GM13977 (cell line): Measurements from ENCODE around the gene ZNF705A.
"Not testable (repeated sequence)": the region's sequence is repeated elsewhere in the genome, so short reads cannot be mapped to it uniquely, and the experiment has no call there.

ENCODE experiments used
- DNase-seq: peaks from one replicate; pipeline ENCODE4 v3.0.0; 2012; ENCODE audit warnings: low spot score
- in situ Hi-C: fragments of 300-500 bp; cut with MboI; formaldehyde crosslinking; loops from one replicate; pipeline ENCODE4 v1.12.0; 2022; ENCODE audit warnings: low sequenced_read_pairs, low pct_unique_long_range_greater_than_20kb, mixed read lengths, inconsistent platforms; ENCODE audit not compliant: unreplicated experiment
- TF ChIP-seq, protein P1 (sequence below): IDR thresholded peaks from 2 replicates; pipeline ENCODE4 v1.5.1; 2012; ENCODE audit warnings: mild to moderate bottlenecking, control low read depth; ENCODE audit not compliant: insufficient read depth; ENCODE audit errors: extremely low read depth, missing control alignments

Gene ZNF705A

DNA sequence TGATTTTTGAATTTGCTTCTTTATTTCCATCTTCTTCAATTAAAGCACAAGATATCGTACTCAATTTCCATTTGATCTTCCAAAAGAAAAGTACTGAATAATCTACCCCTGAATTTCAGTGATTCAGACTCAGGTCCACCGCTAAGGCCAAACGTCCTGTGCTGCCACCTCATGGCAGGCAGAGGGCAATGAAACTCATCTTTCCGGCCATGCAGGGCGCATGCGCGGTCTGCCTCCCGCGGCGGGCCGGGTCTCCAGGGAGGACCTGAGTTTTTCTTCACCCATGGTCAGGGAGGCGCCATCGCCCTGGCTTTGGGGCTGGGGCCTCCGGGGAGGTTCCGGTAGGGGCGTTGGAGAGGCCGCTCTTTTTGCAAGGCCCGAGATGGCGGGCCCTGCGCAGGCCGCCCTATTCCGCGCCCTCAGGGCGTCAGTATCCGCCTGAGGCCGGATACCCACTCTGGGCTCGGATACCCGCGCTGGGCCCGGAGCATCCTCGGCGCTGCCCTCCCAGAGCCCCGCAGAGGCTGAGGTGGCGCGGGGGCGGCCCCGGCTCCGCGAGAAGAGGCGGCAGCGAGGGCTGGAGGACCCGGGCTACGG is 23.3 kb downstream of the ZNF705A start:
- peak; percentile 79 for DNase-seq
- in situ Hi-C loops = not testable (repeated sequence)
- TF ChIP-seq, protein P1, sequence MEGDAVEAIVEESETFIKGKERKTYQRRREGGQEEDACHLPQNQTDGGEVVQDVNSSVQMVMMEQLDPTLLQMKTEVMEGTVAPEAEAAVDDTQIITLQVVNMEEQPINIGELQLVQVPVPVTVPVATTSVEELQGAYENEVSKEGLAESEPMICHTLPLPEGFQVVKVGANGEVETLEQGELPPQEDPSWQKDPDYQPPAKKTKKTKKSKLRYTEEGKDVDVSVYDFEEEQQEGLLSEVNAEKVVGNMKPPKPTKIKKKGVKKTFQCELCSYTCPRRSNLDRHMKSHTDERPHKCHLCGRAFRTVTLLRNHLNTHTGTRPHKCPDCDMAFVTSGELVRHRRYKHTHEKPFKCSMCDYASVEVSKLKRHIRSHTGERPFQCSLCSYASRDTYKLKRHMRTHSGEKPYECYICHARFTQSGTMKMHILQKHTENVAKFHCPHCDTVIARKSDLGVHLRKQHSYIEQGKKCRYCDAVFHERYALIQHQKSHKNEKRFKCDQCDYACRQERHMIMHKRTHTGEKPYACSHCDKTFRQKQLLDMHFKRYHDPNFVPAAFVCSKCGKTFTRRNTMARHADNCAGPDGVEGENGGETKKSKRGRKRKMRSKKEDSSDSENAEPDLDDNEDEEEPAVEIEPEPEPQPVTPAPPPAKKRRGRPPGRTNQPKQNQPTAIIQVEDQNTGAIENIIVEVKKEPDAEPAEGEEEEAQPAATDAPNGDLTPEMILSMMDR = peak; percentile 73

DNA sequence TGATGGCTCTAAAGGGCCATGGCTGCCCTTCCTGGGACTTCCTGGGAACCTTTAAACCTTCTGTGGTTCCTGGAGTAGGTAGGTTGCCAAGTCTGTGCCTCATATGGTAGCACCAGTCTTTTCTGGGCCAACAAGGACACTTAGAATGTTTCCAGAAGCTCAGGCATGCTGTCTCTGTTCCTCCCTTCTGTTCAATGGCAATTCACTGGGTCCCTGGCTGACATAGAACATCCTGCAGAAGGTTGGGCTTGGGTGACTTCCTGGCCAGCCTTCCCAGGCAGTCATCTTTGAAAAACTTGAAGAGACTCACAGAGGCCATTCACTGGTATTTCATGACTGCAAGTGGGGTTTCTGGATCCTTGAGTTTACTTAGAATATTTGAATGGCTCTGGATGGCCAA is 24.5 kb downstream of the ZNF705A start:
- DNase-seq, in situ Hi-C loops: not testable (repeated sequence)

DNA sequence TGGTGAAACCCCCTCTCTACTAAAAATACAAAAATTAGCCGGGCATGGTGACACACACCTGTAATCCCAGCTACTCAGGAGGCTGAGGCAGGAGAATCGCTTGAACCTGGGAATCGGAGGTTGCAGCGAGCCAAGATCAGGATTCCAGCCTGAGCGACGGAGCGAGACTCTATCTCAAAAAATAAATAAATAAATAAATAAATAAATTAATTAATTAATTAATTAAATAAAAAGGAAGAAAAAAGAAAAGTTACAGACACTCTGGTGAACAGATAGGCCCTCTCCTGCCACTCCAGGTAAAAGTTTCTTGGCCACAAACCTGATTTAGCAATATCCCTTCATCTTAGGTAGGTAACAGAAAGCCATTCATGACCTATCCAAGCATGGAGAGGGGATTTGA is 26.1 kb downstream of the ZNF705A start:
- not testable (repeated sequence) for DNase-seq

DNA sequence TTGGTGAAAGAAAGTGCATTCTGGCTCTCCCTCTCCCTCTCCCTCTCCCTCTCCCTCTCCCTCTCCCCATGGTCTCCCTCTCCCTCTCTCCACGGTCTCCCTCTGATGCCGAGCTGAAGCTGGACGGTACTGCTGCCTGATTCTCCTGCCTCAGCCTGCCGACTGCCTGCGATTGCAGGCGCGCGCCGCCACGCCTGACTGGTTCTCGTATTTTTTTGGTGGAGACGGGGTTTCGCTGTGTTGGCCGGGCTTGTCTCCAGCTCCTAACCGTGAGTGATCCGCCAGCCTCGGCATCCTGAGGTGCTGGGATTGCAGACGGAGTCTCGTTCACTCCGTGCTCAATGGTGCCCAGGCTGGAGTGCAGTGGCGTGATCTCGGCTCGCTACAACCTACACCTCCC is 26.5 kb downstream of the ZNF705A start:
- in situ Hi-C loops, DNase-seq: not testable (repeated sequence)

More for the DNA sequence above, 26.1 kb downstream of the ZNF705A start:
- in situ Hi-C loops = not testable (repeated sequence)

DNA sequence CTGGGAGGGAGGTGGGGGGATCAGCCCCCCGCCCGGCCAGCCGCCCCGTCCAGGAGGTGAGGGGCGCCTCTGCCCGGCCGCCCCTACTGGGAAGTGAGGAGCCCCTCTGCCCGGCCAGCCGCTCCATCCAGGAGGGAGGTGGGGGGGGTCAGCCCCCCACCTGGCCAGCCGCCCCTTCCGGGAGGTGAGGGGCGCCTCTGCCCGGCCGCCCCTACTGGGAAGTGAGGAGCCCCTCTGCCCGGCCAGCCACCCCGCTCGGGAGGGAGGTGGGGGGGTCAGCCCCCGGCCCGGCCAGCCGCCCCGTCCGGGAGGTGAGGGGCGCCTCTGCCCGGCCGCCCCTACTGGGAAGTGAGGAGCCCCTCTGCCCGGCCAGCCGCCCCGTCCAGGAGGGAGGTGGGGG is 27.4 kb downstream of the ZNF705A start:
- in situ Hi-C loops, DNase-seq: not testable (repeated sequence)

DNA sequence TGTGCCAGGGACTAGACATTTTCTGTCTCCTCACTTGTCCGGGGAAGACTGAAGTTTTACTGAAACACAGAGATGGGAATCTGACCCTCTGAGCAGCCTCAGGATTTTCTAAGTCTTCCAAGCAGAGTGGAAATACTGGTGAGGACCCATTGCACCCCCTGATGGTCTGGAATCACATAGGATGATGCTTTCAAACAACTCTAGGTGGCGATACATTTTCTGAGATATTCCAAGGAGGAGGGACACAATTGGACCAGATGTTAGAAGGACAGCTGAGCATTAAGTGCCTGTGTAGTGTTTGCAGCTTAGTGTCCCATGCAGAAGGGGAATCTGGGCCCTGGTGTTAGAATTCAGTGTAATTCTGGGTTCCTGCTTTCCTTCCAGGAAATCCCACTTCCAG is 31.3 kb downstream of the ZNF705A start:
- DNase-seq, in situ Hi-C loops: not testable (repeated sequence)

DNA sequence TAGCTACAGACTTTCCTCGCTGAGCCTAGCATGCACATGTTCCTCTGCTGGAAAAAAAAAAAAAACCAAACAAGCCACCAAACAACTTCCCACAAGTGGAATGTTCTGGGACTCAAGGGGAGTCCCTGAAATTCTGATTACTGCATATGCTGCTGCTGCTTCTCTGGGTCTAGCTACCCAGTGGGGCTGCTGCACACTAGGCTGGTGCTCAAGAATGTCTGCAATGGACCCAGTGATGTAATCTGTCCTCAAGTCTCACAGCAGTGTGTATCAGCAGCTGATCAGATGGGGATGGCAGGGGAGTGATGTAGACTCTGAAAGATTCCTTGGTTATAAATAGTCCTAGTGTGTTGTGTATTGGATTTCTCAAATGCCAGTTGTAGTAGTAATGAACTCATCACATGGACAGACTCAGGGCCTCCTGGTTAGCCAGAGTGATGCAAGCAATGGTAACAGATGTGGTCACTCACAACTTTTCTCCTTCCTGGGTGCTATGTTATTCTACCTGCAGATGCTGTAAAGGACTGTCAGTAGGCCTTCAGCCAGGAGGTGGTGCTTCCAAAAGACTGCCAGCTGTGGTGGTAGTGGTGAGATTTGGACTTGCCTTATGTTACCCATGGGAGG is 41.0 kb downstream of the ZNF705A start:
- DNase-seq, in situ Hi-C loops: not testable (repeated sequence)

DNA sequence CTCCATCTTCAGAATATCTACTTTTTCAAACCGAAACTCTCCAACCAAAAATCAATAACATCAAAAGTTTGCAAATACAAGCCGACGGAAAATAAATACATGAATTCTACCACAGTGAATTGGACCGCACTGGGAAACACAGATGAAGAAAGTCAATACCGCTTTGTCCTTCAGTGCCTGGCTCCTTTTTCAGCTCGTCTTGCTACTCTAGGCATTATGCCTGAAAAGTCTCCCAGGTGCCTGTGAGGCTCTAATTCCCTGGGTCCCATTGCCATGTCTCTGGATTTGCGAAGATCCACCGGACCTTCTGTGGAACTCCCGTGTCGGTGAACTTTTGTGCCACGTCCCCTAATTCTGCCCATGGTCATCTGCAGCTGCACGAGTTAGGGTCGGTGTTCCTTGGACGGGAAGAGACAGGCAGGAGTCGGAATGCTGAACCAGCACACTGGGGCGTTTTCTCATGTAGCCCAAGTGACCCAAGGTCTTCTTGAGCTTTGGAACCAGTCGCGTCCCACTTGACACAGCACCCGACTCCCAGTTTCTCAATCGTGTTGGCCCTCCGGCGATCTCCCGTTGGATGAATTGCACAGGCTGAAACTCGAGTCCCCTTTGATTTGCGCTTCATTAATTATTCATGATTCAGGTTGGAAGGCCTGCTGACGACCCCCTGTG is 62.0 kb downstream of the ZNF705A start:
- in situ Hi-C loops, DNase-seq: not testable (repeated sequence)

DNA sequence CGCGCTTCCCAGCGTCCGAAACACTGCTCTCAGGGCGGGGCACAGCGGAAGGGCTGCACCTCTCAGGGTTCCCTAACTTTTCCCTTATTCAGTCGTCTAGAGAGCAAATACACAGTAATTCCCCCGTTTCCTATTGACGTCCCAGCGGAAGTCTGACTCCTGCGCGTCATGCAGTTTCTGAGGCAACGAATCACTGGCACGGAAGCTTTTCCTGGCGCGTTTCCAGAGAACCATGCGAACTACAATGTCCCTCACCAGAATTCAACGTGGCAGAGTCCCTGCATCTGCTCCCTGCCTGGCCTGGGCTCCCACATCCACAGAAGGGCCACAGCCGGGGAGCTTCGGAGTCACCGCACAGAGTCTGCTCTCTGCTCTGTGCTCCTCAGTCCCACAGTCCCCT is 64.6 kb downstream of the ZNF705A start:
- in situ Hi-C loops = not testable (repeated sequence)

DNA sequence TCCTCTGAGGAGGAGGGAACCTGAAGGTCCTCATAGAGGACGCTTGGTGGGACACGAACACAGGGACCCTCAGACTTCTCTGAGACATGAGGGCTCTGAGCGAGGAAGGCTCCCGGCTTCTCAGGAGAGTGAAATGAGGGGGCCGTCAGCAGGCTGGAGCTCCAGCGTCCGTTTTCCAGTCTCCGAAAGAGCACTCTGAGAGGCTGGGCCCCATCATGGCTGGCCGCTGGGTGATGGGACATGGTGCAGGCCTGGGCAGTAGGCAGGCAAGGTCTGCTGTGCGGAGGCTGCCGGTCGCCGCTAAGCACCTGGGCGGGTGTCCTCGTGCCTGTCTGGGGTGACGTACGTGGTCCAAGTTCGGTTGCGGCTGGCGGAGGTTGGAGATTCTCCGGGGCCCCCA is 65.0 kb downstream of the ZNF705A start:
- in situ Hi-C loops, DNase-seq: not testable (repeated sequence)

More for the DNA sequence above, 64.6 kb downstream of the ZNF705A start:
- DNase-seq = not testable (repeated sequence)

DNA sequence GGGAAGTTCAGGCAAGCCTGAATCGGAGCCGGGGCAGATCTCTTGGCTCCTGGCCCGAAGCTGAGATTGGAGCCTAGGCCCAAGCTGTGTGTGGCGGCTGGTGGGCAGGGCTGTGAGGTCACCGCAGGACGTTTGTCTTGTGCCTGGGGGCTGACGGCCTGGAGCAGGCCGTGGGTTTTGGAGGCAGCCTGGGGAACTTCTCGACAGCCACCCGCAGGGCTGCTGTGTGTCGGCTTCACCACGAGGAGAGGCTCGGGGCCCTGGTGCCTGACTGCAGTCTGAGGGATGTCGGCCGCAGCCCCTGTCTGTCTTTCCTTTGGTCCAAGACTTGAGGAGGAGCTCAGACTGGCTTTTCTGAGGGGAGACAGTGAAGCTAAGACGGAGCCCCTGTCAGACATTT is 65.5 kb downstream of the ZNF705A start:
- DNase-seq, in situ Hi-C loops: not testable (repeated sequence)

DNA sequence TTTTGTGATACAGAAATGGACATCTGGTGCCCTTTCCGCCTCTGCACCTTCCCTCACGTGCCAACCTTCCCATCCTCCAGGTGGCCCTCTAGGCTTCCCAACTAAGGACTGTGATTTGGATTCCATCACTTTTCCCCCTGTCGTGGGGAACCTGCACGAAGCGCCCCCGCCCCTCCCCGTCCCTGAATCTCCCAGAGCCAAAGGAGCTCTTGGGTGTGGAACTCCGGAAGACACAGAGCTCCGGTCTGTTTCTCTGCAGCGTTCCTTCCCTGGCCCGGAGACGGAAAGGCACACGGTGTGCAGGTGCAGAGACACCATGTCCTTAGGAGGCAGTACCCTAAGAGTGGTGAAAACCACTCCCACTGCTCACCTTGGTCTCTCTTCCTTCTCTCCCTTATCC is 66.8 kb downstream of the ZNF705A start:
- DNase-seq, in situ Hi-C loops: not testable (repeated sequence)

DNA sequence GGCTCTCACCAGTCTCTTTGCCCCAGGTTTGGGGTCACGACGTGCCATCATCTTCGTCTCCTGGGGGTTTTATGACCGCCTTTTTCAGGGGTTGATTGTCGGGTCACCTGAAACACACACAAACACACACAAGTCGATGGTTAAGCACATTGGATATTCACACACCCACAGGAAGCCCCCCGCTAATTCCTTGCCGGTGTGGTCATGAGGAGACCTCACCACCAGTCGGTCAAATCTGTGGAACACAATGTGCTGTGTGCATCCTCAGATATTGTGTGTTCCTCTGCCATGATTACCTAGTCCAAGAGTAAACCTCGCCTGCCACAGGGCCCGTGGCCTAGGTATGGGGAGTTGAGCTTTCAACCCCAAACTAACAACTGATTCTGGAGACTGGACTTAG is 68.0 kb downstream of the ZNF705A start:
- in situ Hi-C loops = not testable (repeated sequence)

More for the DNA sequence above, 68.0 kb downstream of the ZNF705A start:
- DNase-seq = not testable (repeated sequence)
